Adrenal gland (tissue), 5 donors: ENCODE data around the gene KRTDAP.

ENCODE experiments used
- CTCF ChIP-seq, 6 experiments: fragments of 450-650 bp in 4 of 6; fragments of 200-600 bp in 2 of 6; sonication (generic) in 1 of 6; IDR thresholded peaks; 1 replicate in 5 of 6; 2 replicates in 1 of 6; pipeline versions ENCODE4 v1.5.1 to v1.8.0; 2016 to 2021; ENCODE audit warnings: antibody characterized with exemption in 6 of 6, mild to moderate bottlenecking in 2 of 6, moderate library complexity in 1 of 6
- POLR2A ChIP-seq, 2 donors: fragments of 450-650 bp; IDR thresholded peaks; one replicate each; pipeline ENCODE4 v1.6.1; 2017; ENCODE audit warnings: antibody characterized with exemption in 2 of 2, mild to moderate bottlenecking in 2 of 2, moderate library complexity in 1 of 2
- donor health status: DM: no; HTN: no; CAD: no.

DNA sequence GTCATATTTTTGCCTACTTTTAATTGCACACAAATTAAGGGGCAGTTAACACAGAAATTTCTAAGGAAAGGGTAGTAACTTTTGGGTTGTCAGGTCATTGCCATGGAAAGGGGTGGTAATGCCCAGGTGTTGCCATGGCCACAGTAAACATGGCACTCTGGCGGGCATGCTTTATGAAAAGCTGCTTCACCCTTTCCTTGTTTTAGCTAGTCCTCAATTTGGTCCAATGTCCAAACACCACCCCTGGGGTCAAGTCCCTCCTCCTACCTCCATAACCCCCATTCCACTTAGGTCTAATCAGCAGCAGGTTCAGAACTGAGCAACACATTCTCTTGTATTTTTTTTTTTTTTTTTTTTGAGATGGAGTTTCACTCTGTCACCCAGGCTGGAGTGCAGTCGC, 35.6 kb downstream of the KRTDAP start:
- no peak for TF ChIP-seq POLR2A (IDR thresholded peaks at IDR 0.05)
- TF ChIP-seq CTCF (IDR thresholded peaks at IDR 0.05), result no peak
